HG02642 (cell line): ENCODE results near the gene PSAP.

ENCODE experiments used
- ATAC-seq: cut with Tn5 transposase; IDR thresholded peaks from one replicate; pipeline ENCODE4 v1.9.1; 2021; ENCODE audit warnings: mild to moderate bottlenecking; ENCODE audit not compliant: unreplicated experiment, poor library complexity

The PSAP gene

GRCh38 chr10:71812016-71812912, 38.8 kb downstream of the PSAP start:
- ATAC-seq = peak; percentile 62

- ATAC-seq = no peak
Measured at GRCh38 chr10:71811351-71811750, 39.7 kb downstream of the PSAP start.

- ATAC-seq = no peak
Measured at GRCh38 chr10:71810048-71810750, 40.9 kb downstream of the PSAP start.

GRCh38 chr10:71809628-71810027, 41.4 kb downstream of the PSAP start:
- no peak for ATAC-seq

GRCh38 chr10:71807557-71808510, 43.2 kb downstream of the PSAP start:
- ATAC-seq = no peak

GRCh38 chr10:71806704-71807556, 44.1 kb downstream of the PSAP start:
- ATAC-seq = no peak

- no peak for ATAC-seq
Measured at GRCh38 chr10:71805776-71806703, 45.0 kb downstream of the PSAP start.

GRCh38 chr10:71804077-71804476, 47.0 kb downstream of the PSAP start:
- no peak for ATAC-seq

- no peak for ATAC-seq
Measured at GRCh38 chr10:71802715-71803488, 48.1 kb downstream of the PSAP start.

GRCh38 chr10:71802235-71802634, 48.8 kb downstream of the PSAP start:
- no peak for ATAC-seq

- ATAC-seq = peak; percentile 83
Measured at GRCh38 chr10:71801361-71801760, 49.7 kb downstream of the PSAP start.

GRCh38 chr10:71799608-71800453, 51.2 kb downstream of the PSAP start:
- ATAC-seq = no peak

- no peak for ATAC-seq
Measured at GRCh38 chr10:71799112-71799511, 51.9 kb downstream of the PSAP start.

- no peak for ATAC-seq
Measured at GRCh38 chr10:71798308-71798624, 52.8 kb downstream of the PSAP start.

- ATAC-seq = no peak
Measured at GRCh38 chr10:71797533-71798307, 53.3 kb downstream of the PSAP start.

GRCh38 chr10:71796749-71797405, 54.2 kb downstream of the PSAP start:
- ATAC-seq = no peak
